Measurements from ENCODE around the gene SCYL2.

GRCh38 chr12:100265732-100266584, 1.0 kb upstream of the SCYL2 start:
- TF ChIP-seq POLR2AphosphoS5 (IDR thresholded peaks at IDR 0.05) (no peak), POLR2A (IDR thresholded peaks at IDR 0.05; ENCODE audit: low read depth) (no peak)
- TF ChIP-seq, protein P1, sequence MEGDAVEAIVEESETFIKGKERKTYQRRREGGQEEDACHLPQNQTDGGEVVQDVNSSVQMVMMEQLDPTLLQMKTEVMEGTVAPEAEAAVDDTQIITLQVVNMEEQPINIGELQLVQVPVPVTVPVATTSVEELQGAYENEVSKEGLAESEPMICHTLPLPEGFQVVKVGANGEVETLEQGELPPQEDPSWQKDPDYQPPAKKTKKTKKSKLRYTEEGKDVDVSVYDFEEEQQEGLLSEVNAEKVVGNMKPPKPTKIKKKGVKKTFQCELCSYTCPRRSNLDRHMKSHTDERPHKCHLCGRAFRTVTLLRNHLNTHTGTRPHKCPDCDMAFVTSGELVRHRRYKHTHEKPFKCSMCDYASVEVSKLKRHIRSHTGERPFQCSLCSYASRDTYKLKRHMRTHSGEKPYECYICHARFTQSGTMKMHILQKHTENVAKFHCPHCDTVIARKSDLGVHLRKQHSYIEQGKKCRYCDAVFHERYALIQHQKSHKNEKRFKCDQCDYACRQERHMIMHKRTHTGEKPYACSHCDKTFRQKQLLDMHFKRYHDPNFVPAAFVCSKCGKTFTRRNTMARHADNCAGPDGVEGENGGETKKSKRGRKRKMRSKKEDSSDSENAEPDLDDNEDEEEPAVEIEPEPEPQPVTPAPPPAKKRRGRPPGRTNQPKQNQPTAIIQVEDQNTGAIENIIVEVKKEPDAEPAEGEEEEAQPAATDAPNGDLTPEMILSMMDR (IDR thresholded peaks at IDR 0.05): no peak

Data from esophagus muscularis mucosa (tissue), 3 donors.